Memory B cell (primary cell): ENCODE results near the gene ACOX3.

Experiments
- ATAC-seq: fragments of 150-1000 bp; cut with Tn5 transposase; 2 replicates; pipeline ENCODE4 v1.10.0; 2021; ENCODE audit warnings: low read depth, mild to moderate bottlenecking, moderate library complexity
- DNase-seq, 2 donors: peaks; one replicate each; pipeline ENCODE4 v3.0.0; 2022; ENCODE audit warnings: low spot score in 2 of 2
- H3K27ac Mint-ChIP-seq: one replicate; pipeline ENCODE4 v1.8.0; 2022; ENCODE audit warnings: mild to moderate bottlenecking, moderate library complexity, mixed read lengths
- H3K27me3 Mint-ChIP-seq: one replicate; pipeline ENCODE4 v1.8.0; 2022; ENCODE audit warnings: mixed read lengths
- H3K36me3 Mint-ChIP-seq: one replicate; pipeline ENCODE4 v1.8.0; 2022; ENCODE audit warnings: mild to moderate bottlenecking, mixed read lengths
- H3K4me1 Mint-ChIP-seq: one replicate; pipeline ENCODE4 v1.8.0; 2022; ENCODE audit warnings: mixed read lengths
- H3K4me3 Mint-ChIP-seq: one replicate; pipeline ENCODE4 v1.8.0; 2022; ENCODE audit warnings: mild to moderate bottlenecking, moderate library complexity, mixed read lengths
- H3K9me3 Mint-ChIP-seq: one replicate; pipeline ENCODE4 v1.8.0; 2022; ENCODE audit warnings: mixed read lengths

Gene ACOX3

GRCh38 chr4:8332038-8332857 lies 108.3 kb downstream of the ACOX3 start:
- H3K4me1 Mint-ChIP-seq = no peaks in the 10 kb centered on the region
- no peak overlapping the region for H3K4me3 Mint-ChIP-seq
- peaks cover 9% of the 10 kb centered on the region for H3K27me3 Mint-ChIP-seq
- ATAC-seq (no peak), DNase-seq (no peak)
- H3K9me3 Mint-ChIP-seq = peaks cover 16% of the 10 kb centered on the region
- H3K27ac Mint-ChIP-seq = no peak overlapping the region
- H3K36me3 Mint-ChIP-seq = peaks cover 7% of the 10 kb centered on the region

- no peak overlapping the region for H3K4me3 Mint-ChIP-seq
- H3K27me3 Mint-ChIP-seq = peaks cover 9% of the 10 kb centered on the region
- H3K36me3 Mint-ChIP-seq = peaks cover 5% of the 10 kb centered on the region
- H3K4me1 Mint-ChIP-seq = no peaks in the 10 kb centered on the region
- peaks cover 12% of the 10 kb centered on the region for H3K9me3 Mint-ChIP-seq
- ATAC-seq = no peak
- no peak for DNase-seq
- no peak overlapping the region for H3K27ac Mint-ChIP-seq
Observed at GRCh38 chr4:8331575-8331955, 109.0 kb downstream of the ACOX3 start.

DNA sequence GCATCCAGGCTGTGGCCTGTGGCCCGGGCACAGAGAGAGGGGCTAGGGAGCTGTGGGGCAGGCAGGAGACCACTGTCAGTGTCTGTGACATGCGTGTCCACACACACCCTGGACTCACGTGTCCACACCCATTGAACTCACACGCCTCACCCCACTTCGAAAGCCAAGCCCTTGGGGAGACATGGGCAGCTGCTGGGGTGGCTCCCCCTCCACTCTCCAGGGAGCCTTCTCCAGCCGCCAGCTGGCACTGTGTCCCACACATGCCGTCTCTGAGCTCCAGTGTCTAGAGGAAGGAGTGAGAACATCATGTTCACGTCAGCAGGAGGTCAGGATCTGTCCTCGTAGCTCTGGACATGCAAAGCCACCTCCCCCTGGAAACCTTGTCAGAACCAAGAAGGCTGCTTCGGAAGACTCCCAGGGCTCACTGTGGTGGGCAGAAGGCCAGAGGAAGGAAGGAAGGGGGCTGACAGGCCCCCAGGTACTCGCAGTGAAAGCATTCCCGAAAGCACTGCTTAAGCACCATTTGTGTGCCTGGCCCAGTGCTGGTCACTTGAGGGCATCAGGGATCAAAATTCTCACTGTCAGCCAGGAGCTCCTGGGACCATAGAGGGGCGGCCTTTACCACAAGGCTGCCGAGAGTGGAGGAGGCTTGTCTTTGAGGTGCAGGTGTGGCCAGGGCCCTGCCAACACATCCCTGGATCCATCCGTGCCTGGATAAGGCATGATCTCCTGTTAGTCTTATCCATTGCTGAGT lies 109.5 kb downstream of the ACOX3 start:
- no peak overlapping the region for H3K4me3 Mint-ChIP-seq
- peaks cover 9% of the 10 kb centered on the region for H3K9me3 Mint-ChIP-seq
- peaks cover 9% of the 10 kb centered on the region for H3K27me3 Mint-ChIP-seq
- no peaks in the 10 kb centered on the region for H3K4me1 Mint-ChIP-seq
- DNase-seq (no peak), ATAC-seq (no peak)
- peaks cover 3% of the 10 kb centered on the region for H3K36me3 Mint-ChIP-seq
- H3K27ac Mint-ChIP-seq = no peak overlapping the region

- Mint-ChIP-seq H3K4me1 (no peaks in the 10 kb centered on the region), H3K27ac (no peak overlapping the region), H3K9me3 (peaks cover 5% of the 10 kb centered on the region), H3K27me3 (peaks cover 9% of the 10 kb centered on the region), H3K36me3 (peaks cover 3% of the 10 kb centered on the region), H3K4me3 (no peak overlapping the region)
- ATAC-seq = no peak
- no peak for DNase-seq
Observed at GRCh38 chr4:8329859-8330761, 110.4 kb downstream of the ACOX3 start.

- peaks cover 3% of the 10 kb centered on the region for H3K36me3 Mint-ChIP-seq
Observed at GRCh38 chr4:8329560-8329858, 111.0 kb downstream of the ACOX3 start.

DNA sequence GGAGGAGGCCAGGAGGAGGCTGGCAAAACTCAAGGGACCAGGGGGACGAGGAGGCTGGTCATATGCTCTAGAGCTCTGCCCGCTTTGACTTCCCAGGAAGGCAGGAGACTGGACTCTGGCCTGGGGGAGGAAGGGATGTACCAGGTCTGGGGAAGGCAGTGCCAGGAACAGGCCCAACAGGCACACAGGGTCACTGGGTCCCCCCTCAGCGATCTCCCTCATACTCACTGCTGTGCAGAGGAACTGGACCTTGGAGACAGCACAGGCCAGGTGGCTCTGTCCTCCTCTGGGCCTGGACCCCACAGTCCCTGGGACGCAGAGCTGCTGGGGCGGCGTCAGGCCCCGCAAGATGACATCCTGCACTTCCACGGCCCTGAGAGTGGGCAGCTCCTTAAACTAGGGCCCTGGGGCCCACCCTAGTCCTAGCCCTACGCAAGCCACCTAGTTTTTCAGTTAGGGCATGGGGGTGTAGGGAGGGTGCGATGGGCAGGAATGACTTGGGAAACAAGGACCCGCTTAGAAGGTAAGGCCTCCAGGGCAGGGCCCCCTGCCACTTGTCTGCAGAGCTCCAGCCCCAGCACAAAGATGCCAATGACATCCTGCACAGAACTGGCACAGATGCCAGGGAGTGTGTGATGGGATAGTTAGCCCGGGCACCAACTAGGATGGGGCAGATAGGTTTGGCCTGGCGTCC lies 111.5 kb downstream of the ACOX3 start:
- peaks cover 3% of the 10 kb centered on the region for H3K36me3 Mint-ChIP-seq
- no peak for DNase-seq
- ATAC-seq = no peak
- peaks cover 12% of the 10 kb centered on the region for H3K27me3 Mint-ChIP-seq
- no peaks in the 10 kb centered on the region for H3K4me1 Mint-ChIP-seq
- peaks cover 6% of the 10 kb centered on the region for H3K9me3 Mint-ChIP-seq
- no peak overlapping the region for H3K4me3 Mint-ChIP-seq
- no peak overlapping the region for H3K27ac Mint-ChIP-seq

More at GRCh38 chr4:8329560-8329858, 111.0 kb downstream of the ACOX3 start:
- Mint-ChIP-seq H3K27ac (no peak overlapping the region), H3K27me3 (peaks cover 9% of the 10 kb centered on the region), H3K9me3 (peaks cover 4% of the 10 kb centered on the region), H3K4me1 (no peaks in the 10 kb centered on the region), H3K4me3 (no peak overlapping the region)
- no peak for ATAC-seq
- DNase-seq = no peak

- DNase-seq = no peak
- no peak for ATAC-seq
- peaks cover 3% of the 10 kb centered on the region for H3K36me3 Mint-ChIP-seq
- peaks cover 12% of the 10 kb centered on the region for H3K27me3 Mint-ChIP-seq
- no peak overlapping the region for H3K4me3 Mint-ChIP-seq
- H3K27ac Mint-ChIP-seq = no peak overlapping the region
- H3K9me3 Mint-ChIP-seq = peaks cover 6% of the 10 kb centered on the region
- H3K4me1 Mint-ChIP-seq = no peaks in the 10 kb centered on the region
Observed at GRCh38 chr4:8328456-8328855, 112.1 kb downstream of the ACOX3 start.

DNA sequence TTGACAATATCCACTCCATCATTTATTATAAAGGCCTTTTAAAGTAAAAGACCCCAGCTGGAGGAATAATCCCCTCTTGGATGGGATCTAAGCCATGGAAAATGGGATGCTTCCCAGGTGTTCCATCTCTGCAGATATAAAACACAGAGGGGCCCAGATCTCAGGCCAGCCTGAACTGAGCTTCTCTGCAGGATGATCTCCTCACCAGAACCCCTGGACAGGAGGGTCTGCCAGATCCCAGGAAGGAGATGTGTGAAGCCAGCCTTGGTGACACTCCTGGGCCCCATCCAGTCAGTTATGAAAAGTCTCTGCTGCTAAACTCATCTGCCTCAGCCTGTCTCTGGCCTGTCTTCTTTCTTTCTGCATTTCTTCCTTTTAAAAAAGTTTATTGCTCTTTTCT lies 114.3 kb downstream of the ACOX3 start:
- no peak overlapping the region for H3K27ac Mint-ChIP-seq
- no peak for DNase-seq
- no peak overlapping the region for H3K4me3 Mint-ChIP-seq
- no peak for ATAC-seq
- no peaks in the 10 kb centered on the region for H3K4me1 Mint-ChIP-seq
- H3K9me3 Mint-ChIP-seq = peaks cover 2% of the 10 kb centered on the region
- no peaks in the 10 kb centered on the region for H3K36me3 Mint-ChIP-seq
- H3K27me3 Mint-ChIP-seq = peaks cover 7% of the 10 kb centered on the region

DNA sequence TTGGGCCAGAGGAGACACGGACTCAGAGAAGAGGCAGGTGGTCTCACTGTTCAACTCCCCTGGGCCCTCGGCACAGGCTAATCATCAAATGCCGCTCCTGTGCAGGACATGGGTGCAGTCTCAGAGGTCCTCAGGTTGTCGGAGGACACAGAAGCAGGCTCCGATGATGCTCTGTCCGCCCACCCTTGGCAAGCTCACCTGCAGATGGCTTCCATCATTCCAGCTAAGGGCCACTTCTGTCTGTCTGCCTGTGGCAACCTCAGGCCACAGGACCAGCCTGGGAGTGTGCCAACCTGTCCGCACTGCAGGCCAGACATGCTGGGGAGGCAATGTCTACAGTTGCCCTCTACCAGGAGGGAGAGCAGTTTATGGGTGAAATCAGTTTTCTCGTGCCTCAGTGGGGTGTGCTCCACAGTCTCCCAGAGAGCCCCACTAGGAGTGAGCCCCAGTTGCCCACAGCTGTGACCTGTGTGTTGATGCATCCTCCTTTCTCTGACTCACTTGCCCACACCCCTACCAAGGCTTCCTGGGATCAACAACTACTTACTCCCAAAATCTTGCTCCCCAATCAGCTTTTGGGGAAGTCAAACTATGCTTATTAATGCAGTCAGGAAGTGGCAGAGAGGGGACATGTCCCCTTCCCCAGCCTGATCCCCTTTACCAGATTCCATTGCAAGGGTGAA lies 115.1 kb downstream of the ACOX3 start:
- Mint-ChIP-seq H3K27me3 (peaks cover 7% of the 10 kb centered on the region), H3K4me1 (no peaks in the 10 kb centered on the region), H3K27ac (no peak overlapping the region)

DNA sequence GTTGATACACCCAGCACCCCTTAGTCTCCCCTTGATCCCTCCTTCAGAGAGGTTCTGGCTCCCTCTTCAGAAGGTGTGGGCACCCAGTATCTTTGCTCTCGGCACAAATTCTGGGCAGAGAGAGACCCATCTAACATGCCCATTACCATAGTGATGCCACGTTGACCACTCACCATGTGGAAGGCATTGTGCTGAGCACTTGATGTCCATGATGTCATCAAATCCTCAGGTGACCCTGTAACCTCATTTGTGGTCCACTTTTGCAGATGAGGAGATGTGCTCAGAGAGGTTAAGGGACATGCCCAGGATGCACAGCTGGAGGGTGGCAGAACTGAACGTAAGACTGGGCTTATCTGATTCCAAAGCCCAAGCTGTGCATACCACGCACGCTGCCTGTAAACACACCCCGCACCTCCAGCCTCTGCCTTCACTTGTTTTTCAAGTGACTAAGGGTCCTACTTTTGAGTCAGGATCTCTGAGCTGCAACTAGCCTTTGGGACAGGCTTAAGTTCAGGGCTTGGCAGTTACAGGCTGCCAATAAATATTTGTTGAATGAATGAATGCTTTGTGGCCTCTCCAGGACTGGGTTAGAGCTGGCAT lies 115.8 kb downstream of the ACOX3 start:
- Mint-ChIP-seq H3K36me3 (no peaks in the 10 kb centered on the region), H3K27ac (no peak overlapping the region), H3K4me3 (no peak overlapping the region), H3K27me3 (peaks cover 7% of the 10 kb centered on the region), H3K9me3 (peaks cover 2% of the 10 kb centered on the region), H3K4me1 (no peaks in the 10 kb centered on the region)
- no peak for ATAC-seq
- DNase-seq = no peak

More for the DNA sequence above, 115.1 kb downstream of the ACOX3 start:
- H3K4me3 Mint-ChIP-seq = no peak overlapping the region
- DNase-seq (no peak), ATAC-seq (no peak)
- peaks cover 2% of the 10 kb centered on the region for H3K9me3 Mint-ChIP-seq
- H3K36me3 Mint-ChIP-seq = no peaks in the 10 kb centered on the region

GRCh38 chr4:8323947-8324555 lies 116.5 kb downstream of the ACOX3 start:
- ATAC-seq (no peak), DNase-seq (no peak)
- Mint-ChIP-seq H3K36me3 (no peaks in the 10 kb centered on the region), H3K9me3 (peaks cover 2% of the 10 kb centered on the region), H3K4me1 (no peaks in the 10 kb centered on the region), H3K27me3 (peaks cover 7% of the 10 kb centered on the region), H3K27ac (no peak overlapping the region), H3K4me3 (no peak overlapping the region)

DNA sequence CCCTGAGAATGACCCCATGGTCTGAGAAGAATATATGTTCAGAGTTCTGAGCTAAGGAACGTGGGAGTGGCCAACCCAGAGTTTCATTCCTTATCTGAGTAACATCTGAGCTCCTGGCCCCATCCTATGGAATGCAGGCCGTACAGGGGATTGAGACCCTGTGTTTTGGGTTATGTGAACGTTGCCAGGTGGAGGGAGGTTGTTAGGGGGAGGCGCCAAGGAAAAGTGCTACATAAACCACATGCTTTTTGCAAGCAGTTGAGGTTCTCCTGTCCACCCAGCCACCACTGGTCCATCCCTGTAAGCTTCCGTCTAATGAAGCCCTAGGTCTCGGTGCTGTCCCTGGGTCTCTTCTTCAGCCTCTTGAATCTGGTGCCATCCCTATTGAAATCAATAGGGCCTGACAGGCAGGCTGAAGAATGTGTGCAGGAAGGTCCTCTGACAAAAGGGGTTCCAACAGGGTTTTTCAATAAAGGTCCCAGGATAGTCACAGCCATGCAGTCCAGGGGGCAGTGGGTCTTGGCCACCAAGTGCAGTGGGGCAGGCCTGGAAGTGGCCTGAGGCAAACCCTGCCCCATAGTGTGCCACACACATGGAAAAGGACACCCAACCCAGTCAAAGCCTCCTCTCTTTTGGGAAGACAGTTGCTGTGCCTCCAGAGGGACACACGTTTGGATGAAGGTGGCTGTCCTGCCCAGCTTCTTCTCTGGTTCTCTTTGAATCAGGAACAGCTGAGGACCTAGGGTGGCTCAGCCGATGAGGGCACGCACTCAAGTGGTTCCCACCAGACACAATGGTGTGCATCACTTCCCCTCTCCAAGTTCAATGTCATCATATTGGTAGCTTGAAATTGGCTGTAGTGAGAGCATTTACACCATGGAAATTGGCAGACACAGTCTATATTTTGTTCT lies 117.5 kb downstream of the ACOX3 start:
- H3K4me1 Mint-ChIP-seq = no peaks in the 10 kb centered on the region
- H3K9me3 Mint-ChIP-seq = peaks cover 2% of the 10 kb centered on the region
- peaks cover 2% of the 10 kb centered on the region for H3K27me3 Mint-ChIP-seq
- H3K27ac Mint-ChIP-seq = no peak overlapping the region
- no peak overlapping the region for H3K4me3 Mint-ChIP-seq
- DNase-seq = no peak
- H3K36me3 Mint-ChIP-seq = no peaks in the 10 kb centered on the region
- no peak for ATAC-seq
